ENCODE measurements around the gene TBXAS1. TPM values are rescaled to one million over a fixed set of nuclear protein-coding genes. Genes with fewer than 3 reads are reported as not detected.

The TBXAS1 gene
- total and polyA plus RNA-seq, 2 donors (not counting 3 experiments of a cell fraction or from before 2014, with no cell fraction given), result 2.1 to 4.3 TPM

DNA sequence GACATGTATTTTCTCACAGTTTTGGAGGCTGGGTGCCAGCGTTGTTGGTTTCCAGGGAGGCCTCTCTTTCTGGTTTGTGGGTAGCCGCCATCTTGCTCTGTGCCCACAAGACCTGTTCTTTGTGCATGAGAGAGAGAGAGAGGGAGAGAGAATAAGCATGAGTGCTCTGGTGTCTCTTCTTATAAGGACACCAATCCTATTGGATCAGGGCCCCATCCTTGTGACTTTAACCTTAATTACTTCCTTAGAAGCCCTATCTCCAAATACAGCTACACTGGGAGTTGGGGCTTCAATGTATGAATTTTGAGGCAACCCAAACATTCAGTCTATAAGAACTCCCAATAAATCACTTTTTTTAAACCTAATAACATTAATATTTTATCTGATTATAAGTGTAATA lies 119.1 kb downstream of the TBXAS1 start:
- FAIRE-seq (no peak), DNase-seq (ENCODE audit: low read depth, low spot score) (no peak)
- no peaks in the 10 kb centered on the region for H4K20me1 ChIP-seq (replicated peaks; ENCODE audit: control insufficient read depth, extremely low read depth, insufficient read depth, low read length)
- dilution Hi-C loops (cut with MboI; ENCODE audit: extremely low pct_ligation_motif_present, low sequenced_read_pairs), result no loop called here
- BruUV-seq (replicated peaks), result no TSS peak
- H3K79me2 ChIP-seq (ENCODE audit: control insufficient read depth, insufficient read depth, low read length), result no peaks in the 10 kb centered on the region
- no peak for TF ChIP-seq JUN (IDR thresholded peaks at IDR 0.05; ENCODE audit: borderline replicate concordance, insufficient read depth, insufficient read length, low read depth)
- TF ChIP-seq POLR2AphosphoS5 (IDR thresholded peaks at IDR 0.05; ENCODE audit: insufficient read depth, low read depth, low read length), result no peak
- no peak for TF ChIP-seq MYC (IDR thresholded peaks at IDR 0.05; ENCODE audit: low read depth, low read length)
- TF ChIP-seq EZH2 (IDR thresholded peaks at IDR 0.05; ENCODE audit: borderline replicate concordance, low read depth, low read length, severe bottlenecking), result no peak
- TF ChIP-seq, protein P1, sequence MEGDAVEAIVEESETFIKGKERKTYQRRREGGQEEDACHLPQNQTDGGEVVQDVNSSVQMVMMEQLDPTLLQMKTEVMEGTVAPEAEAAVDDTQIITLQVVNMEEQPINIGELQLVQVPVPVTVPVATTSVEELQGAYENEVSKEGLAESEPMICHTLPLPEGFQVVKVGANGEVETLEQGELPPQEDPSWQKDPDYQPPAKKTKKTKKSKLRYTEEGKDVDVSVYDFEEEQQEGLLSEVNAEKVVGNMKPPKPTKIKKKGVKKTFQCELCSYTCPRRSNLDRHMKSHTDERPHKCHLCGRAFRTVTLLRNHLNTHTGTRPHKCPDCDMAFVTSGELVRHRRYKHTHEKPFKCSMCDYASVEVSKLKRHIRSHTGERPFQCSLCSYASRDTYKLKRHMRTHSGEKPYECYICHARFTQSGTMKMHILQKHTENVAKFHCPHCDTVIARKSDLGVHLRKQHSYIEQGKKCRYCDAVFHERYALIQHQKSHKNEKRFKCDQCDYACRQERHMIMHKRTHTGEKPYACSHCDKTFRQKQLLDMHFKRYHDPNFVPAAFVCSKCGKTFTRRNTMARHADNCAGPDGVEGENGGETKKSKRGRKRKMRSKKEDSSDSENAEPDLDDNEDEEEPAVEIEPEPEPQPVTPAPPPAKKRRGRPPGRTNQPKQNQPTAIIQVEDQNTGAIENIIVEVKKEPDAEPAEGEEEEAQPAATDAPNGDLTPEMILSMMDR (IDR thresholded peaks at IDR 0.05; ENCODE audit: extremely low read depth in 1 of 2, insufficient read depth in 1 of 2, low read depth in 1 of 2, low read length in 2 of 2), result no peak
- no peak for TF ChIP-seq POLR2A (IDR thresholded peaks at IDR 0.05; ENCODE audit: low read depth, low read length)
- TF ChIP-seq, protein P2, sequence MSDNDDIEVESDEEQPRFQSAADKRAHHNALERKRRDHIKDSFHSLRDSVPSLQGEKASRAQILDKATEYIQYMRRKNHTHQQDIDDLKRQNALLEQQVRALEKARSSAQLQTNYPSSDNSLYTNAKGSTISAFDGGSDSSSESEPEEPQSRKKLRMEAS (IDR thresholded peaks at IDR 0.05; ENCODE audit: insufficient read depth, insufficient read length), result no peak
- no peak for TF ChIP-seq GATA2 (IDR thresholded peaks at IDR 0.05; ENCODE audit: insufficient read depth, insufficient read length, low read depth, low read length)
- no peak for TF ChIP-seq FOS (IDR thresholded peaks at IDR 0.05; ENCODE audit: borderline replicate concordance, insufficient read depth, low read length)
- ChIA-PET POLR2A (no interaction called here), CTCF (interaction anchor here (0.6 kb wide), 1 partner anchor 221 kb away, joined by 3 read pairs; no protein-coding TSS in a partner anchor)
- no peaks in the 10 kb centered on the region for H3K36me3 ChIP-seq (ENCODE audit: control insufficient read depth in 2 of 2, extremely low read depth in 1 of 2, insufficient read depth in 2 of 2, low read length in 2 of 2)
- peaks cover 2 to 6% of the 10 kb centered on the region in 2 experiments for H3K27me3 ChIP-seq (ENCODE audit: control insufficient read depth in 2 of 2, insufficient read depth in 2 of 2, low read length in 2 of 2)
- H3K4me3 ChIP-seq (replicated peaks in 1 of 3; ENCODE audit: insufficient read depth in 1 of 3, low read depth in 1 of 3, low read length in 3 of 3), result no peak overlapping the region
- no peak overlapping the region for H2AFZ ChIP-seq (ENCODE audit: low read depth, low read length)
- H3K27ac ChIP-seq (ENCODE audit: insufficient read depth, low read depth, low read length), result no peak overlapping the region
- H3K9me1 ChIP-seq (replicated peaks; ENCODE audit: control insufficient read depth, extremely low read depth, insufficient read depth, low read length), result no peaks in the 10 kb centered on the region
- no peaks in the 10 kb centered on the region for H3K4me1 ChIP-seq (ENCODE audit: control insufficient read depth, extremely low read depth, insufficient read depth, low read length)
- H3K4me2 ChIP-seq (ENCODE audit: insufficient read depth, low read length), result no peak overlapping the region
- no peaks in the 10 kb centered on the region for H3K9me3 ChIP-seq (replicated peaks; ENCODE audit: control insufficient read depth, insufficient read depth, low read length)
- H3K9ac ChIP-seq (replicated peaks; ENCODE audit: extremely low read depth, insufficient read depth, low read length), result no peak overlapping the region
- intact Hi-C loops (cut with micrococcal nuclease), result no loop called here
